Measurements from ENCODE around the gene COG8. TPM values are rescaled to one million over a fixed set of nuclear protein-coding genes. Genes with fewer than 3 reads are reported as not detected.

COG8 gene
- total RNA-seq, 1 donor from 2014 or later: 42.9 TPM

GRCh38 chr16:69286941-69287713, 52.2 kb downstream of the COG8 start:
- Mint-ChIP-seq H3K27me3 (ENCODE audit: low read depth) (no peaks in the 10 kb centered on the region), H3K36me3 (ENCODE audit: low read depth) (peaks cover 5% of the 10 kb centered on the region)
- no peak for DNase-seq (ENCODE audit: low spot score)

DNA sequence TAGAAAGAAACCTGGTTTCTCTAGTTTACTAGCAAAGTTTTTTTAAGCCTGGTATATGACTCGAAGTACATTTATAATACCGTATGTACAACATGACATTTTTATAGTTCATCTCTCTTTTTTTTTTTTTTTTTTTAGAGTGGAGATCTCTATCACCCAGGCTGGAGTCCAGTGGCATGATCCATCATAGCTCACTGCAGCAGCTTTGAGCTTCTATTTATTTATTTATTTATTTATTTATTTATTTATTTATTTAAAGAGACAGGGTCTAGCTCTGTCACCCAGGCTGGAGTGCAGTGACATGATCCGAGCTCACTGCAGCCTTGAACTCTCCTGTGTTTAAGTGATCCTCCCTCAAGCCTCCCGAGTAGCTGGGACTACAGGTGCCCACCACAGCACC, 54.1 kb downstream of the COG8 start:
- no peak overlapping the region for H3K4me3 Mint-ChIP-seq (ENCODE audit: low read depth)
- H3K4me1 Mint-ChIP-seq (ENCODE audit: low read depth): no peaks in the 10 kb centered on the region
- no peaks in the 10 kb centered on the region for H3K9me3 Mint-ChIP-seq
- intact Hi-C loops (cut with micrococcal nuclease): no loop called here
- no peak overlapping the region for H3K27ac Mint-ChIP-seq
- peaks cover 5% of the 10 kb centered on the region for H3K36me3 Mint-ChIP-seq (ENCODE audit: low read depth)
- no peak for DNase-seq (ENCODE audit: low spot score)
- H3K27me3 Mint-ChIP-seq (ENCODE audit: low read depth): no peaks in the 10 kb centered on the region

More at GRCh38 chr16:69286941-69287713, 52.2 kb downstream of the COG8 start:
- H3K4me1 Mint-ChIP-seq (ENCODE audit: low read depth): no peaks in the 10 kb centered on the region
- no peak overlapping the region for H3K4me3 Mint-ChIP-seq (ENCODE audit: low read depth)
- H3K9me3 Mint-ChIP-seq: no peaks in the 10 kb centered on the region
- intact Hi-C loops (cut with micrococcal nuclease): loop anchor here (1.0 kb wide), 2 partner anchors 121 to 137 kb away; no protein-coding TSS in a partner anchor
- no peak overlapping the region for H3K27ac Mint-ChIP-seq

GRCh38 chr16:69283851-69284250, 55.5 kb downstream of the COG8 start:
- Mint-ChIP-seq H3K4me1 (ENCODE audit: low read depth) (no peaks in the 10 kb centered on the region), H3K27ac (no peak overlapping the region), H3K27me3 (ENCODE audit: low read depth) (no peaks in the 10 kb centered on the region), H3K4me3 (ENCODE audit: low read depth) (no peak overlapping the region), H3K9me3 (no peaks in the 10 kb centered on the region), H3K36me3 (ENCODE audit: low read depth) (peaks cover 8% of the 10 kb centered on the region)
- no peak for DNase-seq (ENCODE audit: low spot score)
- intact Hi-C loops (cut with micrococcal nuclease): no loop called here

- intact Hi-C loops (cut with micrococcal nuclease): no loop called here
- Mint-ChIP-seq H3K9me3 (no peaks in the 10 kb centered on the region), H3K4me1 (ENCODE audit: low read depth) (no peaks in the 10 kb centered on the region), H3K36me3 (ENCODE audit: low read depth) (peaks cover 18% of the 10 kb centered on the region), H3K27me3 (ENCODE audit: low read depth) (no peaks in the 10 kb centered on the region), H3K27ac (no peak overlapping the region), H3K4me3 (ENCODE audit: low read depth) (no peak overlapping the region)
- no peak for DNase-seq (ENCODE audit: low spot score)
These were observed 62.0 kb downstream of the COG8 start for GRCh38 chr16:69277413-69277812.

Other genes with a start within 250 kb of the COG8 start
- 1.1 and 1.2 TPM in 2 replicates for gene HAS3, start 233.9 kb downstream of the COG8 start, total RNA-seq
- gene CHTF8, start 207.0 kb downstream of the COG8 start, total RNA-seq: 121 and 138 TPM in 2 replicates
- 104 and 107 TPM in 2 replicates for gene UTP4, start 206.9 kb downstream of the COG8 start, total RNA-seq
- gene SNTB2, start 152.4 kb downstream of the COG8 start, total RNA-seq: 29.8 and 30.4 TPM in 2 replicates
- gene VPS4A, start 28.2 kb downstream of the COG8 start, total RNA-seq: 34.6 and 36.3 TPM in 2 replicates
- 15.5 and 17.8 TPM in 2 replicates for gene PDF, start 9.0 kb downstream of the COG8 start, total RNA-seq
- 60.5 and 60.8 TPM in 2 replicates for gene NIP7, start 208 bp upstream of the COG8 start, total RNA-seq
- gene TMED6, start 12.2 kb upstream of the COG8 start, total RNA-seq: 1.8 and 1.9 TPM in 2 replicates
- 56.0 and 61.9 TPM in 2 replicates for gene TERF2, start 46.4 kb upstream of the COG8 start, total RNA-seq
- gene CYB5B, start 85.1 kb upstream of the COG8 start, total RNA-seq: 201 and 204 TPM in 2 replicates
- 49.2 and 54.0 TPM in 2 replicates for gene NFAT5, start 226.4 kb upstream of the COG8 start, total RNA-seq